GM12872 (cell line): ENCODE measurements around the gene KIF3B.

Source experiments
- TF ChIP-seq, protein P1 (sequence below): IDR thresholded peaks from 3 replicates; pipeline ENCODE4 v1.5.1; 2011; ENCODE audit warnings: low read depth, mild to moderate bottlenecking, low read length, moderate library complexity; ENCODE audit not compliant: insufficient read depth

Gene KIF3B

DNA sequence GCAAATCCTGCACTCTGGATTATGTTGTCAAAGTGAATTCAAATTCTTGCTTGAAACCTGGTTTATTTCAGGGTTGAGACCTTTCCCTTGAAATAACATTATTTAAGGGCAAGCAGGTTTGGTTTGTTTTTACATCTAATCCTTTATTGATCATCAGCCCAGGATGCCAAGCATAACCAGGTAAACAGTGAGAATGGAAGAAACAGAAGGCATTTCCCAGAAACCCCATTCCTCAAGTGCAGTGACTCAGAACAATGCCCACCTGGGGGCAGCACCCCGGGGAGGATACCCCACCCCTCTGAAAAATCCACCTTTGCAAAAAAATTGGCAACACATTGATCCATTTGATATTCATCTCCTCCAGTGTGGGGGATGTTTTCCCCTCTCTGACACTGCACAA lies 37.2 kb upstream of the KIF3B start:
- TF ChIP-seq, protein P1, sequence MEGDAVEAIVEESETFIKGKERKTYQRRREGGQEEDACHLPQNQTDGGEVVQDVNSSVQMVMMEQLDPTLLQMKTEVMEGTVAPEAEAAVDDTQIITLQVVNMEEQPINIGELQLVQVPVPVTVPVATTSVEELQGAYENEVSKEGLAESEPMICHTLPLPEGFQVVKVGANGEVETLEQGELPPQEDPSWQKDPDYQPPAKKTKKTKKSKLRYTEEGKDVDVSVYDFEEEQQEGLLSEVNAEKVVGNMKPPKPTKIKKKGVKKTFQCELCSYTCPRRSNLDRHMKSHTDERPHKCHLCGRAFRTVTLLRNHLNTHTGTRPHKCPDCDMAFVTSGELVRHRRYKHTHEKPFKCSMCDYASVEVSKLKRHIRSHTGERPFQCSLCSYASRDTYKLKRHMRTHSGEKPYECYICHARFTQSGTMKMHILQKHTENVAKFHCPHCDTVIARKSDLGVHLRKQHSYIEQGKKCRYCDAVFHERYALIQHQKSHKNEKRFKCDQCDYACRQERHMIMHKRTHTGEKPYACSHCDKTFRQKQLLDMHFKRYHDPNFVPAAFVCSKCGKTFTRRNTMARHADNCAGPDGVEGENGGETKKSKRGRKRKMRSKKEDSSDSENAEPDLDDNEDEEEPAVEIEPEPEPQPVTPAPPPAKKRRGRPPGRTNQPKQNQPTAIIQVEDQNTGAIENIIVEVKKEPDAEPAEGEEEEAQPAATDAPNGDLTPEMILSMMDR, result peak; percentile 29; the same call in 2 of the 3 replicates

DNA sequence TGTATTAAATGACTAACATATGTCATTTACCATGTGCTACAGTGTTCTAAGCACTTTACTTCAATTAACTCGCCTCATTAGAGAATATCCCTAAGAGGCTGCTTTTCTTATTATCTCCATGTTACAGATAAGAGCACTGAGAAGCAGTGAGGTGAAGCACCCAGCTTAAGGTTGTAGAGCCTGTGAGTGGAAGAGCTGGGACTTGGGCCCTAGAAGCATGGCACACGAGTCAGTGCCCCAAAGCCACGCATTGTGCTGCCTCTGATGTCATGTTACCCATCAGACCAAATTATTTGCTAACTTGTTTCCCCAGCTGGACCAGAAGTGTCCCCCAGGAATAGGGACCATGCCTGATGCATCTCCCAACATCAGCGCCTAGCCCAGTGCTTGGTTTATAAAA lies 35.6 kb upstream of the KIF3B start:
- TF ChIP-seq, protein P1, result no peak

- TF ChIP-seq, protein P1, result no peak
Observed at GRCh38 chr20:32244150-32244823, 33.2 kb upstream of the KIF3B start.

DNA sequence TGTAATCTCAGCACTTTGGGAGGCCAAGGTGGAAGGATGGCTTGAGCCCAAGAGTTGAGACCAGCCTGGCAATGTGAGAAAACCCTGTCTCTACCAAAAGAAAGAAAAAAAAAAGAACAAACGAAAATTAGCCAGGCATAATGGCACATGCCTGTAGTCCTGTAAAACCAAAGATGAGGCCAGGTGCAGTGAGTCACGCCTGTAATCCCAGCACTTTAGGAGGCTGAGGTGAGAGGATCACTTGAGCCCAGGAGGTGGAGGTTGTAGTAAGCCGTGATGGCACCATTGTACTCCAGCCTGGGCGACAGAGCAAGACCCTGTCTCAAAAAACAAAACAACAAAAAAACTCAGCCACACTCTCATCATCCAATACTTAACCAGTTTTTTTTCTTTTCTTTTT lies 32.5 kb upstream of the KIF3B start:
- TF ChIP-seq, protein P1, result no peak

DNA sequence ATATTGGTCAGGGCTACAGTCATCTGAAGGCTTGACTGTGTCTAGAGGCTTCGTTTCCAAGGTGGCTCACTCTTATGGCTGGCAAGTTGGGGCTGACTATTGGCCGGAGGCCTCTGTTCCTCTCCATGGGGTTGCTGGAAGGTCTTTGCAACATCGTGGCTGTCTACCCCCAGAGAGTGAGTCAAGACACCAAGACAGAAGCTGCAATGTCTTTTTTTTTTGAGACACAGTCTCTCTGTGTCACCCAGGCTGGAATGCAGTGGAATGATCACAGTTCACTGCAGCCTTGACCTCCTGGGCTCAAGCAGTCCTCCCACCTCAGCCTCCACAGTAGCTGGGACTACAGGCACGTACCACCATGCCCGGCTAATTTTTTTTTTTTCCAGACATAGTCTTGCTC lies 29.4 kb upstream of the KIF3B start:
- TF ChIP-seq, protein P1, result no peak

GRCh38 chr20:32249030-32249738 lies 28.3 kb upstream of the KIF3B start:
- TF ChIP-seq, protein P1, result no peak

DNA sequence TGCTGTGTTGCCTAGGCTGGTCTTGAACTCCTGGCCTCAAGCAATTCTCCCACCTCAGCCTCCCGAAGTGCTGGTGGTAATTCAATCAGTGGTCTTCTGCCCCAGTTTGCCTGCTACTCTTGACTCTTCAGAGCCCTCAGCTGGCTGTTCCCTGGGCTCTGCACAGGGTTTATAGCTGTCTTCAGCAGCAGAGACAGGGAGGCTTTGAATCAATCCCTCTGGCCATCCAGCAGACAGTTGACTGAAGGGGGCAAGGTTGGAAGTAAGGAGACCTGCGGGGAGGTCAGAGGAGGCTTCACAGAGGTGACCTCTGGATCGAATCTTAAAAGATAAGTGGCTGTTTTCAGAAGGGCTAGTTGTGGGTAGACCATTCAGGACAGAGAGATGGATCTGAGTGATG lies 26.0 kb upstream of the KIF3B start:
- TF ChIP-seq, protein P1, result no peak
